Parathyroid adenoma (tissue), 2 donors: ENCODE results near the gene MYLK.

Experiments used
- H2AFZ ChIP-seq: fragments of 300-600 bp; sonication (generic); one replicate; pipeline ENCODE4 v1.7.0; 2017; ENCODE audit warnings: antibody characterized with exemption, mild to moderate bottlenecking
- H3K27ac ChIP-seq: fragments of 300-600 bp; sonication (generic); one replicate; pipeline ENCODE4 v1.7.0; 2017
- H3K27me3 ChIP-seq: fragments of 300-600 bp; sonication (generic); one replicate; pipeline ENCODE4 v1.7.0; 2017; ENCODE audit warnings: low read length; ENCODE audit not compliant: control insufficient read depth, insufficient read depth
- H3K36me3 ChIP-seq: fragments of 300-600 bp; sonication (generic); one replicate; pipeline ENCODE4 v1.7.0; 2017; ENCODE audit warnings: low read length; ENCODE audit not compliant: control insufficient read depth, insufficient read depth
- H3K4me1 ChIP-seq: fragments of 300-600 bp; sonication (generic); one replicate; pipeline ENCODE4 v1.7.0; 2017; ENCODE audit warnings: control low read depth
- H3K4me2 ChIP-seq: fragments of 300-600 bp; sonication (generic); one replicate; pipeline ENCODE4 v1.7.0; 2017; ENCODE audit warnings: low read length
- H3K4me3 ChIP-seq: fragments of 300-600 bp; sonication (generic); one replicate; pipeline ENCODE4 v1.7.0; 2017; ENCODE audit warnings: low read depth, low read length
- H3K79me2 ChIP-seq: fragments of 300-600 bp; sonication (generic); one replicate; pipeline ENCODE4 v1.7.0; 2017; ENCODE audit warnings: control low read depth
- H3K9ac ChIP-seq: fragments of 300-600 bp; sonication (generic); one replicate; pipeline ENCODE4 v1.7.0; 2017; ENCODE audit warnings: mild to moderate bottlenecking
- H3K9me3 ChIP-seq: fragments of 300-600 bp; sonication (generic); one replicate; pipeline ENCODE4 v1.7.0; 2017; ENCODE audit warnings: low read length; ENCODE audit not compliant: control insufficient read depth
- CTCF ChIP-seq: fragments of 300-600 bp; sonication (generic); IDR thresholded peaks from one replicate; pipeline ENCODE4 v1.7.0; 2017; ENCODE audit warnings: antibody characterized with exemption, mild to moderate bottlenecking
- donor health status: primary hyperparathyroidism.

MYLK gene

GRCh38 chr3:123790254-123791072 is 93.7 kb downstream of the MYLK start:
- Histone ChIP-seq H3K9me3 (no peaks in the 10 kb centered on the region), H3K4me2 (no peak overlapping the region), H3K4me3 (no peak overlapping the region), H3K27ac (no peak overlapping the region), H3K27me3 (no peaks in the 10 kb centered on the region), H3K4me1 (no peaks in the 10 kb centered on the region), H3K9ac (no peak overlapping the region), H2AFZ (no peak overlapping the region), H3K36me3 (no peaks in the 10 kb centered on the region), H3K79me2 (no peaks in the 10 kb centered on the region)
- TF ChIP-seq CTCF = no peak

- Histone ChIP-seq H2AFZ (no peak overlapping the region), H3K27me3 (no peaks in the 10 kb centered on the region), H3K4me1 (no peaks in the 10 kb centered on the region), H3K4me3 (no peak overlapping the region), H3K79me2 (no peaks in the 10 kb centered on the region), H3K27ac (no peak overlapping the region), H3K9me3 (no peaks in the 10 kb centered on the region), H3K36me3 (no peaks in the 10 kb centered on the region), H3K4me2 (no peak overlapping the region), H3K9ac (no peak overlapping the region)
- no peak for TF ChIP-seq CTCF
These were observed 94.4 kb downstream of the MYLK start for GRCh38 chr3:123789760-123790159.

- H3K79me2 ChIP-seq = no peaks in the 10 kb centered on the region
- H2AFZ ChIP-seq = no peak overlapping the region
- H3K4me2 ChIP-seq = no peak overlapping the region
- H3K36me3 ChIP-seq = no peaks in the 10 kb centered on the region
- no peaks in the 10 kb centered on the region for H3K4me1 ChIP-seq
- H3K4me3 ChIP-seq = no peak overlapping the region
- H3K27ac ChIP-seq = no peak overlapping the region
- TF ChIP-seq CTCF = no peak
- H3K9me3 ChIP-seq = no peaks in the 10 kb centered on the region
- H3K27me3 ChIP-seq = no peaks in the 10 kb centered on the region
- H3K9ac ChIP-seq = no peak overlapping the region
These were observed 95.0 kb downstream of the MYLK start for GRCh38 chr3:123789160-123789559.

GRCh38 chr3:123788710-123789109 is 95.4 kb downstream of the MYLK start:
- H3K27ac ChIP-seq = no peak overlapping the region
- H3K36me3 ChIP-seq = no peaks in the 10 kb centered on the region
- no peak overlapping the region for H3K4me3 ChIP-seq

More at GRCh38 chr3:123788710-123789109, 95.4 kb downstream of the MYLK start:
- Histone ChIP-seq H3K9me3 (no peaks in the 10 kb centered on the region), H2AFZ (no peak overlapping the region), H3K4me1 (no peaks in the 10 kb centered on the region), H3K79me2 (no peaks in the 10 kb centered on the region), H3K4me2 (no peak overlapping the region), H3K9ac (no peak overlapping the region), H3K27me3 (no peaks in the 10 kb centered on the region)
- TF ChIP-seq CTCF = no peak
